Retinal pigment epithelial cell (primary cell): ENCODE measurements around the gene ECHDC1.

Source experiments
- DNase-seq: peaks from one replicate; pipeline ENCODE4 v3.0.0-alpha.2; 2010; ENCODE audit warnings: low read depth
- H3K4me3 ChIP-seq: 2 replicates; pipeline ENCODE4 v1.5.1; 2011; ENCODE audit warnings: mild to moderate bottlenecking, low read length, control low read depth, moderate library complexity
- TF ChIP-seq, protein P1 (sequence below): conservative IDR thresholded peaks from 2 replicates; pipeline ENCODE4 v1.5.1; 2011; ENCODE audit warnings: low read depth, low read length, control low read depth, inconsistent platforms

Gene ECHDC1

DNA sequence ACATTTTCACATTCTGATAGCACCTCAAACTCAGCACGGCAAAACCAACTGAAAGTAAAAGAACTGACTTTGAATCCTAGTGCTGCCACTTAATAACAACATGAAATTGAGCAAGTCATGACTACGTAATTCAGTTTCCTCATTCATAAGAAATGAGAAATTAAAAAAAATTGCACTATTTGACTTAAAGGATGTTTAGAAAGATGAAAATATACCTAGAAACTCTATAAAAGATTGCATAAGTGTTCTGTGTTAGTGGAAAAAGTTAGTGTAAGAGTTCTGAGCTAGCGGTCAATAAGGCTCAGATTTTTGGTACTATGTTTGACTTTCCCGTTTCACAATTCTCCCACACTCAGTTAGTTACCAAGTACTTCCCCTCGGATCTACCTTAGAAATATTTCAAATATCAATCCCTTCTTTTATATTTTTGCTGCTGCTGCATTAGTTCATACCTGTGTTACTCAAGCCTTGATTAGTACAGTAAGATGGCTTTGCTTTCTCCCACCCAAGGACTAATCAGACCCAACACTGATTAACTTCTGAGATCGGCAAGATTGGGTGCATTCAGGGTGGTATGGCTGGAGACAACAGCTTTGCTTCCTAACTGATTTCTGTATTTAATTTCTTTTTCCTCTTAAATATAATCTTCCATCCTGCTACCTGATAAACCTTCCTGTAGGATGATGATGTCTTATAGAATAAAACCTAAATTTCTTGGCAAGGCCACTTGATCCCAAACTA is 25.9 kb downstream of the ECHDC1 start:
- TF ChIP-seq, protein P1, sequence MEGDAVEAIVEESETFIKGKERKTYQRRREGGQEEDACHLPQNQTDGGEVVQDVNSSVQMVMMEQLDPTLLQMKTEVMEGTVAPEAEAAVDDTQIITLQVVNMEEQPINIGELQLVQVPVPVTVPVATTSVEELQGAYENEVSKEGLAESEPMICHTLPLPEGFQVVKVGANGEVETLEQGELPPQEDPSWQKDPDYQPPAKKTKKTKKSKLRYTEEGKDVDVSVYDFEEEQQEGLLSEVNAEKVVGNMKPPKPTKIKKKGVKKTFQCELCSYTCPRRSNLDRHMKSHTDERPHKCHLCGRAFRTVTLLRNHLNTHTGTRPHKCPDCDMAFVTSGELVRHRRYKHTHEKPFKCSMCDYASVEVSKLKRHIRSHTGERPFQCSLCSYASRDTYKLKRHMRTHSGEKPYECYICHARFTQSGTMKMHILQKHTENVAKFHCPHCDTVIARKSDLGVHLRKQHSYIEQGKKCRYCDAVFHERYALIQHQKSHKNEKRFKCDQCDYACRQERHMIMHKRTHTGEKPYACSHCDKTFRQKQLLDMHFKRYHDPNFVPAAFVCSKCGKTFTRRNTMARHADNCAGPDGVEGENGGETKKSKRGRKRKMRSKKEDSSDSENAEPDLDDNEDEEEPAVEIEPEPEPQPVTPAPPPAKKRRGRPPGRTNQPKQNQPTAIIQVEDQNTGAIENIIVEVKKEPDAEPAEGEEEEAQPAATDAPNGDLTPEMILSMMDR = no peak
- H3K4me3 ChIP-seq = no peak overlapping the region
- DNase-seq = no peak

DNA sequence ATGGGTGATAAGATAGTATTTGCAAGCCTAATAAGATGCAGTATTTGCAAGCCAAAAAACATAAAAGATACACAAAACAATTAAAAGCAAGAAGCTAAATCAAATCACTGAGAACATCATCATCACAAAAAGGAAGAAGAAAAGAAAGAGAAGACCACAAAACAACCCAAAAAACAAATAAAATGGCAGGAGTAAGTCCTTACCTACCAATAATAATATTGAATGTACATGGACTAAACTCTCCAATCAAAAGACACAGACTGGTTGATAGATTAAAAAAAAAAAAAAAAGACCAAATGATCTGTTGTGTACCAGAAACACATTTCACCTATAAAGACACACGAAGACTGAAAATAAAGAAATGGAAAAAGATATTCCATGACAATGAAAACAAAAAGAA is 37.7 kb downstream of the ECHDC1 start:
- no peak for DNase-seq
- H3K4me3 ChIP-seq = no peak overlapping the region
- TF ChIP-seq, protein P1 = no peak

DNA sequence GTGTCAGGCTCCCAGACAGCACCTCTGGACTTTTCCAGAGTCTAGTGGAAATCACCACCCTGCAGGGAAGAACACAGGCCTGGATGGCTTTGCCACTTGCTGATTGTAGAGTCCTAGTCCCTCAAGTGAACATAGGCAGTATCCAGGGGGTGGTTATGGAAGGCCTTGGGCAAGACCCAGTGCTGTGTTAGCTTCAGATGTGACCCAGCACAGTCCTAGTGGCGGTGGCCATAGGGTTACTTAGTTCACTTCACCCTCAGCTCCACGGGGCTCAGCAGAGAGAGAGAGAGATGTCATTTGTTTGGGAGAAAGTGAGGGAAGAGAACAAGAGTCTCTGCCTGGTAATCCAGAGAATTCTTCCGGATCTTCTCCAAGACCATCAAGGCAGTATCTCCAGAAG is 39.5 kb downstream of the ECHDC1 start:
- no peak overlapping the region for H3K4me3 ChIP-seq
- DNase-seq = no peak
- TF ChIP-seq, protein P1 = no peak

DNA sequence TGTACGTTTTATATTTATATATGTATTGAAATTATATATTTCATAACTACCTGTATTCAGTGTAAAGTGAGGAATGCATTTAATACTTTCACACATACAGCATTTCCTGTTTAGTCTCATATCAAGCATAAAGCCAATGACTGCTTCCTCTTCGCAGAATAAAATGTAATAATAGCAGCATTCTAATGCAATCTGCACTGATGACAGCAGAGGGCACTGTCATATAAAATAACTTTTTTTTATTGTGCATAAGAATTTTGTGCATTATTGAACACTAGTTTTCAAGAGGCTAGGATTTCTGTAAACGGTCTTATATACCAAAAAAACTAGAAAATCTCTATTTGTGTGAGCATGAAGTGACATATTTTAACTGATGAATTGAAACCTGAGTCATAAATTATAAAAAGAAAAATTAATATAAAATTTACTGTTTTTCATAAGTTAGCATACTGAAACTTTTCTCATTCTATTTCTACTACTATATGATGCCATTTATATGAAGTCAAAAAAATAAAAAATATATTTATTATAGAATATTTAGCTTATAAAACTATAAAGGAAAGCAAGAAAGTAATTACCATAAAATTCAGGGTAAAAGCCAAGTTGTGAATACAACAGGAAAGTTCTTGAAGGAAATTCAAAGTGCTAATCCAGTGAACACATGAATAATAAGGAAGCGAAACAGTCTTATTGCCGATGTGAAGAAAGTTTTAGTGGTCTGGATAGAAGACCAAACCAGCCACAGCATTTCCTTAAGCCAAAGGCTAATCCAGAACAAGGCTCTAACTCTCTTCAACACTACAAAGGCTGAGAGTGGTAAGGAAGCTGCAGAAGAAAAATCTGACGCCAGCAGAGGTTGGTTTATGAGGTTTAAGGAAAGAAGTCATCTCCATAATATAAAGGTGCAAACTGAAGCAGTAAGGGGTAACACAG is 40.4 kb downstream of the ECHDC1 start:
- DNase-seq = no peak
- TF ChIP-seq, protein P1 = peak; percentile 69
- H3K4me3 ChIP-seq = no peak overlapping the region

DNA sequence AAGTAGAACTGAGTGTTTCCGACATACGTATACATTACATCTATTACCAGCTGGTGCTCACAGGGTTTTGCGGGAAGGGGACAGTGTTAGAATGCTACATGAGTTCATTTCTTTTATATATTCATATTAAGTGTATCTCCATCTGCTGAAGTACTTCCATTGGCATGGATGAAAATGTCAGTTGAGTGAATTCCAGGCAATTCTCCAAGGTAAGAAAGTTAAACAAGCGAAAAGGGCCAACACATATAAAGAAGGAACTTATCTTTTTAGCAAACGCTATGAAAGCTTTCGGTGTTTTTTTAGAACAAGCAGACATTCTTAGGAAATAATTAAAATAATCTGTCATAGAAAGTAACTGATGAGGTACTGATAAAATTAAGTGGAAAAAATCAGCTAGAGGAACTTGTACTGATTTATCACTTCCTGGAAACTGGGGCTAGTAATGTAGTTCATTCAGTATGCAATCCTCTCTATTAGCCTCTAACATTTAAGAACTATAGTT is 42.2 kb downstream of the ECHDC1 start:
- TF ChIP-seq, protein P1 = no peak
- no peak for DNase-seq
- H3K4me3 ChIP-seq = no peak overlapping the region

DNA sequence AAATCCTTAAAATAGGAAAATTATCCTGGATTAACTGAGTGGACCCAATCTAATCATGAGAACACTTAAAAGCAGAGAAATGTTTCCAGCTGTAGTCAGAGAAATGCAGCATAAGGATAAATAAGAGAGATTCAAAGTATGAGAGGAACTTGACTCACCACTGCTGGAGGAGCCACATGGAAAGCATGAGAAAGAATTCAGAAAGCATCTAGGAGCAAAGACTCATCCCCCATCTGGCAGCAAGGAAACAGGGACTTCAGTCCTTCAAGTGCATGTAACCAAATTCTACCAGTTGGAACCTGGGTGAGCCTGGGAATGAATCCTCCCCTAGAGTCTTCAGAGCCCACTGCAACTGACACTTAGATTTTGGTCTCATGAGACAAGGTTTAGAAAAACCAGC is 43.0 kb downstream of the ECHDC1 start:
- no peak overlapping the region for H3K4me3 ChIP-seq
- DNase-seq = no peak
- TF ChIP-seq, protein P1 = no peak
